Measurements from ENCODE around the gene ZNF831. TPM values are rescaled to one million over a fixed set of nuclear protein-coding genes. Genes with fewer than 3 reads are reported as not detected.

The ZNF831 gene
- total RNA-seq, 1 experiment from 2014 or later, result not detected

- Histone ChIP-seq H3K9me2 (replicated peaks; ENCODE audit: insufficient read depth, low read length) (no peaks in the 10 kb centered on the region), H3K79me2 (ENCODE audit: low read length) (no peaks in the 10 kb centered on the region), H3K27me3 (ENCODE audit: low read length) (no peaks in the 10 kb centered on the region), H3K9me3 (ENCODE audit: low read length) (no peaks in the 10 kb centered on the region), H2AFZ (ENCODE audit: low read length) (no peak overlapping the region), H3K4me3 (ENCODE audit: low read length) (no peak overlapping the region), H4K20me1 (ENCODE audit: insufficient read depth, low read depth, low read length) (peaks cover 4% of the 10 kb centered on the region; the same call in 1 of the 2 replicates), H3K9ac (ENCODE audit: low read length) (no peak overlapping the region), H3K27ac (ENCODE audit: low read length) (no peak overlapping the region), H3K4me2 (ENCODE audit: low read depth, low read length, poor library complexity, severe bottlenecking) (no peak overlapping the region), H3K4me1 (ENCODE audit: low read length) (peaks cover 13% of the 10 kb centered on the region), H3K36me3 (ENCODE audit: insufficient read depth, low read length) (no peaks in the 10 kb centered on the region)
- DNase-seq, result no peak
Observed at GRCh38 chr20:59183751-59184150, 20.1 kb downstream of the ZNF831 start.

DNA sequence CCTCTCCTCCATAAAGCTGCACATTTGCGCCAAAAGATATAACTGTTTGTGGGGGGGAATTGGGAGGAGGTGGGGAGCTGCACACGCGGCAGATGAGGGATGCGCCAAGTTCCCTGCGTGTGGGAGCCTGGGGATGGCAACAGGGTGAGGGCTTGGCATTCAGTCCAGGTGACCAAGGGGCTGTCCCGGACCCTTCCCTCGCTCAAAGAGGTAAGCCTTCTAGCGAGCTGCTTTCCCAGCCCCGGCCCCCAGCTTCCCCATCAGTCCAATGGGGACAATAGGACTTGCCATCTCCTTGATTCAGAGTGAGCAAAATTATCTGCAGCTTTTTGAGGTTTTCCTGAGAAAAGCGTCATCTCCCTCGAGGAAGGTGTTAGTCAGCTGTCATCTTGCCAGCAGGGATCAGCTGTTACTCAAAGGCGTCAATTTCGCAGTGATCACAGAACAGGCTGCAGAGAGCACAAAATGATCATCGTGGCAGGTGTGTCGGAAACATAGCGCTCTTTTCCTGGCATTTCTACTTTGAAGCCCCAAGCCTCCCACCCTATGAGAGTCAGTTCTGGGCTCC lies 21.3 kb downstream of the ZNF831 start:
- no peaks in the 10 kb centered on the region for H3K9me3 ChIP-seq (ENCODE audit: low read length)
- no peaks in the 10 kb centered on the region for H3K36me3 ChIP-seq (ENCODE audit: insufficient read depth, low read length)
- H3K4me2 ChIP-seq (ENCODE audit: low read depth, low read length, poor library complexity, severe bottlenecking), result no peak overlapping the region
- no peak overlapping the region for H3K4me3 ChIP-seq (ENCODE audit: low read length)
- H2AFZ ChIP-seq (ENCODE audit: low read length), result no peak overlapping the region
- H4K20me1 ChIP-seq (ENCODE audit: insufficient read depth, low read depth, low read length), result peaks cover 4% of the 10 kb centered on the region; the same call in 1 of the 2 replicates
- no peak for DNase-seq
- no peaks in the 10 kb centered on the region for H3K9me2 ChIP-seq (replicated peaks; ENCODE audit: insufficient read depth, low read length)
- peaks cover 13% of the 10 kb centered on the region for H3K4me1 ChIP-seq (ENCODE audit: low read length)
- no peak overlapping the region for H3K27ac ChIP-seq (ENCODE audit: low read length)
- H3K27me3 ChIP-seq (ENCODE audit: low read length), result no peaks in the 10 kb centered on the region
- no peaks in the 10 kb centered on the region for H3K79me2 ChIP-seq (ENCODE audit: low read length)
- H3K9ac ChIP-seq (ENCODE audit: low read length), result no peak overlapping the region

DNA sequence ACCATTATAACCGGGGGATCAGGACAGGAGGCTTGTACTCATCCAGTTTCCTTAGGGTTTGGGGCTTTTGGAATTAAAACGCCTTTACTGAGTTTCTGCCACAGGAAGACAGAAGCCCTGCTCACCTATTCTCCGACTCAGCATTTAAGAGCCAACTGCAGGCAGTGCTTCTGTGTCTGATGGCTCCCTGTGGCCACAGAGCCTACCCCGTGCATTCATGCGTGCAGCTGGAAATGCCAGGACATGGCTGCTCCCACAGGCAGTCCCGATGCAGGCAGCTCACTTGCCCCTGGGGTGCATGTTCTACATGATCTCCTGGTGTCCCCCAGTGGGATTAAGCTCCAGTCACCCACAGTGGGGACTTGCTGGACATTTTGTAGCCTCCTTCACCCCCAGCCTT lies 22.2 kb downstream of the ZNF831 start:
- H3K4me1 ChIP-seq (ENCODE audit: low read length), result peaks cover 13% of the 10 kb centered on the region

GRCh38 chr20:59190466-59190865 lies 26.8 kb downstream of the ZNF831 start:
- Histone ChIP-seq H3K36me3 (ENCODE audit: insufficient read depth, low read length) (no peaks in the 10 kb centered on the region), H3K9ac (ENCODE audit: low read length) (no peak overlapping the region), H3K9me3 (ENCODE audit: low read length) (no peaks in the 10 kb centered on the region), H2AFZ (ENCODE audit: low read length) (no peak overlapping the region), H3K4me3 (ENCODE audit: low read length) (no peak overlapping the region), H3K4me2 (ENCODE audit: low read depth, low read length, poor library complexity, severe bottlenecking) (no peak overlapping the region), H3K27ac (ENCODE audit: low read length) (no peak overlapping the region), H3K9me2 (replicated peaks; ENCODE audit: insufficient read depth, low read length) (no peaks in the 10 kb centered on the region), H4K20me1 (ENCODE audit: insufficient read depth, low read depth, low read length) (0 out of 2 replicates have a peak, but pooled peaks cover 5% of the 10 kb centered on the region), H3K79me2 (ENCODE audit: low read length) (no peaks in the 10 kb centered on the region), H3K27me3 (ENCODE audit: low read length) (no peaks in the 10 kb centered on the region), H3K4me1 (ENCODE audit: low read length) (no peaks in the 10 kb centered on the region)
- no peak for DNase-seq

More for the DNA sequence above, 22.2 kb downstream of the ZNF831 start:
- Histone ChIP-seq H3K27me3 (ENCODE audit: low read length) (no peaks in the 10 kb centered on the region), H3K9ac (ENCODE audit: low read length) (no peak overlapping the region), H3K79me2 (ENCODE audit: low read length) (no peaks in the 10 kb centered on the region), H3K4me3 (ENCODE audit: low read length) (no peak overlapping the region), H2AFZ (ENCODE audit: low read length) (no peak overlapping the region), H3K4me2 (ENCODE audit: low read depth, low read length, poor library complexity, severe bottlenecking) (no peak overlapping the region), H3K9me3 (ENCODE audit: low read length) (no peaks in the 10 kb centered on the region), H3K9me2 (replicated peaks; ENCODE audit: insufficient read depth, low read length) (no peaks in the 10 kb centered on the region), H3K27ac (ENCODE audit: low read length) (no peak overlapping the region), H3K36me3 (ENCODE audit: insufficient read depth, low read length) (no peaks in the 10 kb centered on the region), H4K20me1 (ENCODE audit: insufficient read depth, low read depth, low read length) (peaks cover 9% of the 10 kb centered on the region; the same call in 1 of the 2 replicates)
- no peak for DNase-seq

DNA sequence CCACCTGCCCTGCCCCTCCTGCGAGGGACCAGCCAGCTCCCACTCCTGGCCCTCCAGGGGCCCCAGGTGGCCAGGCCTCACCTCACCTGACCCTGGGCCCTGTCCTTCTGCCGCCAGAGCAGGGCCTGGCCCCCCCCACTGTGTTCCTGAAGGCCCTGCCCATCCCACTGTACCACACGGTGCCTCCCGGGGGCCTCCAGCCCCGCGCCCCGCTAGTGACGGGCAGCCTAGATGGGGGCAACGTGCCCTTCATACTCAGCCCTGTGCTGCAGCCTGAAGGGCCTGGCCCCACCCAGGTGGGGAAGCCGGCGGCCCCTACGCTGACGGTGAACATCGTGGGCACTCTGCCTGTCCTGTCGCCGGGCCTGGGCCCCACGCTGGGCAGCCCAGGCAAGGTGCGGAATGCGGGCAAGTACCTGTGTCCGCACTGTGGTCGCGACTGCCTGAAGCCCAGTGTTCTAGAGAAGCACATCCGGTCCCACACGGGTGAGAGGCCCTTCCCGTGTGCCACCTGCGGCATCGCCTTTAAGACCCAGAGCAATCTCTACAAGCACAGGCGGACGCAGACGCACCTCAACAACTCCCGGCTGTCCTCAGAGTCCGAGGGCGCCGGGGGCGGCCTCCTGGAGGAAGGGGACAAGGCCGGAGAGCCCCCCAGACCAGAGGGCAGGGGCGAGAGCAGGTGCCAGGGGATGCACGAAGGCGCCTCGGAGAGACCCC lies 27.6 kb downstream of the ZNF831 start:
- Histone ChIP-seq H3K27me3 (ENCODE audit: low read length) (no peaks in the 10 kb centered on the region), H3K9me2 (replicated peaks; ENCODE audit: insufficient read depth, low read length) (no peaks in the 10 kb centered on the region), H3K36me3 (ENCODE audit: insufficient read depth, low read length) (no peaks in the 10 kb centered on the region), H3K4me2 (ENCODE audit: low read depth, low read length, poor library complexity, severe bottlenecking) (no peak overlapping the region), H2AFZ (ENCODE audit: low read length) (no peak overlapping the region), H4K20me1 (ENCODE audit: insufficient read depth, low read depth, low read length) (0 out of 2 replicates have a peak, but pooled peaks cover 5% of the 10 kb centered on the region), H3K27ac (ENCODE audit: low read length) (no peak overlapping the region), H3K4me1 (ENCODE audit: low read length) (peaks cover 4% of the 10 kb centered on the region), H3K79me2 (ENCODE audit: low read length) (no peaks in the 10 kb centered on the region), H3K9me3 (ENCODE audit: low read length) (no peaks in the 10 kb centered on the region), H3K9ac (ENCODE audit: low read length) (no peak overlapping the region), H3K4me3 (ENCODE audit: low read length) (no peak overlapping the region)
- no peak for DNase-seq

GRCh38 chr20:59191756-59192532 lies 28.3 kb downstream of the ZNF831 start:
- no peak overlapping the region for H3K27ac ChIP-seq (ENCODE audit: low read length)
- no peaks in the 10 kb centered on the region for H3K79me2 ChIP-seq (ENCODE audit: low read length)
- H3K4me3 ChIP-seq (ENCODE audit: low read length), result no peak overlapping the region
- H3K27me3 ChIP-seq (ENCODE audit: low read length), result no peaks in the 10 kb centered on the region
- H3K4me1 ChIP-seq (ENCODE audit: low read length), result peaks cover 4% of the 10 kb centered on the region
- no peak overlapping the region for H3K4me2 ChIP-seq (ENCODE audit: low read depth, low read length, poor library complexity, severe bottlenecking)
- H3K9me3 ChIP-seq (ENCODE audit: low read length), result no peaks in the 10 kb centered on the region
- no peak overlapping the region for H2AFZ ChIP-seq (ENCODE audit: low read length)
- no peak for DNase-seq
- H3K36me3 ChIP-seq (ENCODE audit: insufficient read depth, low read length), result no peaks in the 10 kb centered on the region
- no peak overlapping the region for H3K9ac ChIP-seq (ENCODE audit: low read length)
- H3K9me2 ChIP-seq (replicated peaks; ENCODE audit: insufficient read depth, low read length), result no peaks in the 10 kb centered on the region
- 0 out of 2 replicates have a peak, but pooled peaks cover 5% of the 10 kb centered on the region for H4K20me1 ChIP-seq (ENCODE audit: insufficient read depth, low read depth, low read length)

DNA sequence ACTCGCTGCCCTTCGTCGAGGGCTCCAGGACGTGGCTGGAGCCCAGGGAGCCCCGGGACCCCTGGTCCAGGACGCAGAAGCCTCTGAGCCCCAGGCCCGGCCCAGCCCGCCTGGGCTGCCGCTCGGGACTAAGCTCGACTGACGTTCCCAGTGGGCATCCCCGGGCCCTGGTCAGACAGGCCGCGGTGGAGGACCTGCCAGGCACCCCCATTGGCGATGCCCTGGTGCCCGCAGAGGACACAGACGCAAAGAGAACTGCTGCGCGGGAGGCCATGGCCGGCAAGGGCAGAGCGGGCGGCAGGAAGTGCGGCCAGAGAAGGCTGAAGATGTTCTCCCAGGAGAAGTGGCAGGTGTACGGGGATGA lies 28.9 kb downstream of the ZNF831 start:
- Histone ChIP-seq H3K9me3 (ENCODE audit: low read length) (no peaks in the 10 kb centered on the region), H3K4me1 (ENCODE audit: low read length) (peaks cover 4% of the 10 kb centered on the region), H3K9me2 (replicated peaks; ENCODE audit: insufficient read depth, low read length) (no peaks in the 10 kb centered on the region), H3K4me2 (ENCODE audit: low read depth, low read length, poor library complexity, severe bottlenecking) (no peak overlapping the region), H3K27ac (ENCODE audit: low read length) (no peak overlapping the region), H3K27me3 (ENCODE audit: low read length) (no peaks in the 10 kb centered on the region), H3K9ac (ENCODE audit: low read length) (no peak overlapping the region), H3K36me3 (ENCODE audit: insufficient read depth, low read length) (no peaks in the 10 kb centered on the region), H3K4me3 (ENCODE audit: low read length) (no peak overlapping the region), H3K79me2 (ENCODE audit: low read length) (no peaks in the 10 kb centered on the region), H2AFZ (ENCODE audit: low read length) (no peak overlapping the region), H4K20me1 (ENCODE audit: insufficient read depth, low read depth, low read length) (0 out of 2 replicates have a peak, but pooled peaks cover 5% of the 10 kb centered on the region)
- no peak for DNase-seq

GRCh38 chr20:59193325-59193724 lies 29.7 kb downstream of the ZNF831 start:
- Histone ChIP-seq H3K79me2 (ENCODE audit: low read length) (no peaks in the 10 kb centered on the region), H3K9me3 (ENCODE audit: low read length) (no peaks in the 10 kb centered on the region), H3K9me2 (replicated peaks; ENCODE audit: insufficient read depth, low read length) (no peaks in the 10 kb centered on the region), H3K4me1 (ENCODE audit: low read length) (peaks cover 4% of the 10 kb centered on the region), H3K9ac (ENCODE audit: low read length) (no peak overlapping the region), H2AFZ (ENCODE audit: low read length) (no peak overlapping the region), H3K27ac (ENCODE audit: low read length) (no peak overlapping the region), H4K20me1 (ENCODE audit: insufficient read depth, low read depth, low read length) (0 out of 2 replicates have a peak, but pooled peaks cover 5% of the 10 kb centered on the region), H3K36me3 (ENCODE audit: insufficient read depth, low read length) (no peaks in the 10 kb centered on the region), H3K27me3 (ENCODE audit: low read length) (no peaks in the 10 kb centered on the region), H3K4me2 (ENCODE audit: low read depth, low read length, poor library complexity, severe bottlenecking) (no peak overlapping the region), H3K4me3 (ENCODE audit: low read length) (no peak overlapping the region)
- no peak for DNase-seq

All from Karpas-422 (cell line).